Activated naive CD4-positive, alpha-beta T cell treated with anti-CD3 and anti-CD28 coated beads, Interleukin-2, amount 50 U/mL, for 24 hours (primary cell): ENCODE data around the gene TAF1C.

ENCODE experiments used
- H3K27ac Mint-ChIP-seq: one replicate; pipeline ENCODE4 v1.8.0; 2021; ENCODE audit warnings: mild to moderate bottlenecking, mixed read lengths
- H3K27me3 Mint-ChIP-seq: one replicate; pipeline ENCODE4 v1.8.0; 2021; ENCODE audit warnings: mixed read lengths
- H3K36me3 Mint-ChIP-seq: one replicate; pipeline ENCODE4 v1.8.0; 2021; ENCODE audit warnings: mixed read lengths
- H3K4me1 Mint-ChIP-seq: one replicate; pipeline ENCODE4 v1.8.0; 2021; ENCODE audit warnings: mixed read lengths
- H3K4me3 Mint-ChIP-seq: one replicate; pipeline ENCODE4 v1.8.0; 2021; ENCODE audit warnings: mild to moderate bottlenecking, mixed read lengths
- H3K9me3 Mint-ChIP-seq: one replicate; pipeline ENCODE4 v1.8.0; 2021; ENCODE audit warnings: mixed read lengths

Gene TAF1C

GRCh38 chr16:84196727-84197394 is 10.0 kb upstream of the TAF1C start:
- Mint-ChIP-seq H3K4me1 (peaks cover 18% of the 10 kb centered on the region), H3K4me3 (no peak overlapping the region), H3K36me3 (no peaks in the 10 kb centered on the region), H3K27me3 (no peaks in the 10 kb centered on the region), H3K27ac (no peak overlapping the region), H3K9me3 (no peaks in the 10 kb centered on the region)

GRCh38 chr16:84196101-84196500 is 9.2 kb upstream of the TAF1C start:
- H3K27ac Mint-ChIP-seq = no peak overlapping the region
- H3K9me3 Mint-ChIP-seq = no peaks in the 10 kb centered on the region
- H3K4me1 Mint-ChIP-seq = peaks cover 18% of the 10 kb centered on the region
- no peak overlapping the region for H3K4me3 Mint-ChIP-seq
- no peaks in the 10 kb centered on the region for H3K27me3 Mint-ChIP-seq
- no peaks in the 10 kb centered on the region for H3K36me3 Mint-ChIP-seq

GRCh38 chr16:84195201-84196093 is 8.6 kb upstream of the TAF1C start:
- H3K27ac Mint-ChIP-seq = no peak overlapping the region
- no peaks in the 10 kb centered on the region for H3K36me3 Mint-ChIP-seq
- no peaks in the 10 kb centered on the region for H3K27me3 Mint-ChIP-seq
- H3K4me3 Mint-ChIP-seq = no peak overlapping the region
- no peaks in the 10 kb centered on the region for H3K9me3 Mint-ChIP-seq
- H3K4me1 Mint-ChIP-seq = peaks cover 18% of the 10 kb centered on the region

GRCh38 chr16:84194470-84195200 is 7.8 kb upstream of the TAF1C start:
- H3K27ac Mint-ChIP-seq = peak overlapping the region; percentile 51
- H3K4me3 Mint-ChIP-seq = peak overlapping the region; percentile 76
- H3K27me3 Mint-ChIP-seq = no peaks in the 10 kb centered on the region
- H3K4me1 Mint-ChIP-seq = peaks cover 18% of the 10 kb centered on the region
- H3K36me3 Mint-ChIP-seq = no peaks in the 10 kb centered on the region
- H3K9me3 Mint-ChIP-seq = no peaks in the 10 kb centered on the region

- Mint-ChIP-seq H3K4me3 (peak overlapping the region; percentile 76), H3K4me1 (peaks cover 18% of the 10 kb centered on the region), H3K27ac (peak overlapping the region; percentile 2)
Observed at GRCh38 chr16:84194018-84194417, 7.2 kb upstream of the TAF1C start.

GRCh38 chr16:84193480-84193879 is 6.6 kb upstream of the TAF1C start:
- Mint-ChIP-seq H3K4me1 (peaks cover 18% of the 10 kb centered on the region), H3K36me3 (no peaks in the 10 kb centered on the region), H3K27me3 (no peaks in the 10 kb centered on the region), H3K27ac (peak overlapping the region; percentile 2), H3K9me3 (no peaks in the 10 kb centered on the region), H3K4me3 (peak overlapping the region; percentile 76)

More at GRCh38 chr16:84194018-84194417, 7.2 kb upstream of the TAF1C start:
- H3K27me3 Mint-ChIP-seq = no peaks in the 10 kb centered on the region
- no peaks in the 10 kb centered on the region for H3K36me3 Mint-ChIP-seq
- H3K9me3 Mint-ChIP-seq = no peaks in the 10 kb centered on the region

- H3K4me1 Mint-ChIP-seq = peaks cover 21% of the 10 kb centered on the region
- H3K27ac Mint-ChIP-seq = no peak overlapping the region
- no peaks in the 10 kb centered on the region for H3K36me3 Mint-ChIP-seq
- H3K9me3 Mint-ChIP-seq = no peaks in the 10 kb centered on the region
- H3K4me3 Mint-ChIP-seq = no peak overlapping the region
- no peaks in the 10 kb centered on the region for H3K27me3 Mint-ChIP-seq
Observed at GRCh38 chr16:84191466-84191865, 4.6 kb upstream of the TAF1C start.

GRCh38 chr16:84190731-84191388 is 4.0 kb upstream of the TAF1C start, which contains the start of gene ADAD2:
Gene ADAD2, plus strand, starts transcription at chr16:84191157. Its CDS starts 74 bp downstream, at chr16:84191231.
- no peaks in the 10 kb centered on the region for H3K27me3 Mint-ChIP-seq
- no peaks in the 10 kb centered on the region for H3K9me3 Mint-ChIP-seq
- peaks cover 24% of the 10 kb centered on the region for H3K4me1 Mint-ChIP-seq
- no peaks in the 10 kb centered on the region for H3K36me3 Mint-ChIP-seq
- no peak within 1 kb of the TSS for H3K27ac Mint-ChIP-seq
- H3K4me3 Mint-ChIP-seq = no peak within 1 kb of the TSS

- H3K36me3 Mint-ChIP-seq = peaks cover 4% of the 10 kb centered on the region
- H3K9me3 Mint-ChIP-seq = no peaks in the 10 kb centered on the region
- peak overlapping the region; percentile 56 for H3K27ac Mint-ChIP-seq
- peaks cover 23% of the 10 kb centered on the region for H3K4me1 Mint-ChIP-seq
- no peaks in the 10 kb centered on the region for H3K27me3 Mint-ChIP-seq
- H3K4me3 Mint-ChIP-seq = peak overlapping the region; percentile 94
Observed at GRCh38 chr16:84184775-84185174, 2.1 kb downstream of the TAF1C start.

- no peaks in the 10 kb centered on the region for H3K27me3 Mint-ChIP-seq
- H3K36me3 Mint-ChIP-seq = peaks cover 4% of the 10 kb centered on the region
- H3K4me1 Mint-ChIP-seq = peaks cover 23% of the 10 kb centered on the region
- H3K27ac Mint-ChIP-seq = no peak overlapping the region
- no peaks in the 10 kb centered on the region for H3K9me3 Mint-ChIP-seq
- H3K4me3 Mint-ChIP-seq = peak overlapping the region; percentile 94
Observed at GRCh38 chr16:84183911-84184591, 2.8 kb downstream of the TAF1C start.

- H3K27ac Mint-ChIP-seq = no peak overlapping the region
- peaks cover 23% of the 10 kb centered on the region for H3K4me1 Mint-ChIP-seq
- H3K36me3 Mint-ChIP-seq = peaks cover 4% of the 10 kb centered on the region
- H3K4me3 Mint-ChIP-seq = no peak overlapping the region
- no peaks in the 10 kb centered on the region for H3K27me3 Mint-ChIP-seq
- no peaks in the 10 kb centered on the region for H3K9me3 Mint-ChIP-seq
Observed at GRCh38 chr16:84183572-84183875, 3.3 kb downstream of the TAF1C start.

- H3K27ac Mint-ChIP-seq = no peak overlapping the region
- H3K4me3 Mint-ChIP-seq = no peak overlapping the region
- H3K36me3 Mint-ChIP-seq = peaks cover 5% of the 10 kb centered on the region
- H3K9me3 Mint-ChIP-seq = no peaks in the 10 kb centered on the region
- peaks cover 27% of the 10 kb centered on the region for H3K4me1 Mint-ChIP-seq
- H3K27me3 Mint-ChIP-seq = no peaks in the 10 kb centered on the region
Observed at GRCh38 chr16:84182680-84183571, 3.9 kb downstream of the TAF1C start.

- no peaks in the 10 kb centered on the region for H3K27me3 Mint-ChIP-seq
- H3K36me3 Mint-ChIP-seq = peaks cover 7% of the 10 kb centered on the region
- peaks cover 31% of the 10 kb centered on the region for H3K4me1 Mint-ChIP-seq
- no peak overlapping the region for H3K27ac Mint-ChIP-seq
- no peaks in the 10 kb centered on the region for H3K9me3 Mint-ChIP-seq
- no peak overlapping the region for H3K4me3 Mint-ChIP-seq
Observed at GRCh38 chr16:84182104-84182503, 4.8 kb downstream of the TAF1C start.
